A549 (cell line): ENCODE results near the gene SPACA6. TPM values are rescaled to one million over a fixed set of nuclear protein-coding genes. Genes with fewer than 3 reads are reported as not detected.

Experiments used
- ATAC-seq, 2 experiments: fragments of 200-7000 bp in 1 of 2; fragments of >200 bp in 1 of 2; cut with Nextera tagmentation in 1 of 2; cut with Tn5 transposase in 1 of 2; 3 replicates each; pipeline versions ENCODE4 v1.8.0 to v1.9.1; 2018 to 2020; ENCODE audit warnings: mild to moderate bottlenecking in 1 of 2, moderate library complexity in 1 of 2
- CTCF ChIA-PET: fragments of 300-600 bp; sonication (Branson Sonifier 250); formaldehyde crosslinking; extraction: SDS; loops from one replicate; lab custom pipeline; 2021; ENCODE audit warnings: antibody characterized with exemption, inconsistent platforms; lab: Yijun Ruan, JAX
- POLR2A ChIA-PET: fragments of 350-600 bp; formaldehyde crosslinking; extraction: SDS; loops from one replicate; lab custom pipeline; 2021; ENCODE audit warnings: antibody characterized with exemption, inconsistent platforms; lab: Yijun Ruan, JAX
- DNase-seq, 2 experiments: peaks; one replicate each; pipeline versions ENCODE4 v3.0.0 to v3.0.0-alpha.2; 2011 to 2016; ENCODE audit warnings: low read depth in 1 of 2, low spot score in 1 of 2
- FAIRE-seq: peaks from 2 replicates; lab custom pipeline; 2011; peaks lifted over from hg19 to GRCh38; lab: Jason Lieb, UNC
- H3K27ac ChIP-seq, 2 experiments: fragments of >200 bp; sonication (Bioruptor Twin); formaldehyde crosslinking; 3 replicates each; pipeline ENCODE4 v1.5.1; 2016 to 2017
- H3K4me1 ChIP-seq: fragments of >200 bp; sonication (Bioruptor Twin); formaldehyde crosslinking; 3 replicates; pipeline ENCODE4 v1.6.1; 2016
- H3K4me2 ChIP-seq: fragments of >200 bp; sonication (Bioruptor Twin); formaldehyde crosslinking; 3 replicates; pipeline ENCODE4 v1.6.1; 2016
- H3K4me3 ChIP-seq: fragments of >200 bp; sonication (Bioruptor Twin); formaldehyde crosslinking; 3 replicates; pipeline ENCODE4 v1.5.1; 2016
- H3K9me3 ChIP-seq: fragments of >200 bp; sonication (Bioruptor Twin); formaldehyde crosslinking; 3 replicates; pipeline ENCODE4 v1.6.1; 2016
- BHLHE40 ChIP-seq: IDR thresholded peaks from 2 replicates; pipeline ENCODE4 v1.6.1; 2012; ENCODE audit warnings: low read depth, low read length, inconsistent platforms
- CHD4 ChIP-seq: fragments of 200-600 bp; sonication (generic); IDR thresholded peaks from 2 replicates; pipeline ENCODE4 v1.6.1; 2016; ENCODE audit warnings: antibody characterized with exemption, mild to moderate bottlenecking, borderline replicate concordance
- CTCF ChIP-seq: fragments of >200 bp; sonication (Bioruptor Twin); formaldehyde crosslinking; IDR thresholded peaks from 3 replicates; pipeline ENCODE4 v1.5.1; 2016
- EHF ChIP-seq: fragments of 250-450 bp; sonication (Bioruptor Pico); IDR thresholded peaks from 2 replicates; pipeline ENCODE4 v1.5.0; 2020; ENCODE audit warnings: mild to moderate bottlenecking
- ESRRA ChIP-seq: fragments of 150-350 bp; IDR thresholded peaks from 2 replicates; pipeline ENCODE4 v1.6.1; 2014; ENCODE audit warnings: mild to moderate bottlenecking, low read length, borderline replicate concordance
- FOXS1 ChIP-seq: fragments of 250-450 bp; sonication (Bioruptor Pico); IDR thresholded peaks from 2 replicates; pipeline ENCODE4 v1.5.0; 2020; ENCODE audit warnings: mild to moderate bottlenecking, moderate library complexity
- HES2 ChIP-seq: fragments of >200 bp; sonication (Bioruptor Twin); formaldehyde crosslinking; IDR thresholded peaks from 2 replicates; pipeline ENCODE4 v1.6.1; 2016
- HOXB5 ChIP-seq: fragments of 250-450 bp; sonication (Bioruptor Pico); IDR thresholded peaks from 2 replicates; pipeline ENCODE4 v1.5.0; 2020; ENCODE audit warnings: mild to moderate bottlenecking, moderate library complexity
- JUN ChIP-seq, 2 experiments: fragments of >200 bp; sonication (Bioruptor Twin); formaldehyde crosslinking; IDR thresholded peaks; 2 replicates in 1 of 2; 3 replicates in 1 of 2; pipeline ENCODE4 v1.6.1; 2016 to 2017
- MAFK ChIP-seq: fragments of 450-650 bp; IDR thresholded peaks from 2 replicates; pipeline ENCODE4 v1.6.1; 2014; ENCODE audit not compliant: partially characterized antibody
- MAX ChIP-seq: IDR thresholded peaks from 2 replicates; pipeline ENCODE4 v1.6.1; 2012
- MAZ ChIP-seq: fragments of 150-350 bp; IDR thresholded peaks from 2 replicates; pipeline ENCODE4 v1.6.1; 2014; ENCODE audit warnings: antibody characterized with exemption, low read depth, low read length, borderline replicate concordance
- NPAS2 ChIP-seq: fragments of 250-450 bp; sonication (Bioruptor Pico); IDR thresholded peaks from 2 replicates; pipeline ENCODE4 v1.8.0; 2022; ENCODE audit warnings: mild to moderate bottlenecking, moderate library complexity, borderline replicate concordance
- NR3C1 ChIP-seq: fragments of >200 bp; sonication (Bioruptor Twin); formaldehyde crosslinking; IDR thresholded peaks from 3 replicates; pipeline ENCODE4 v1.6.1; 2017
- PHF8 ChIP-seq: fragments of 200-600 bp; sonication (generic); IDR thresholded peaks from 2 replicates; pipeline ENCODE4 v1.6.1; 2016; ENCODE audit warnings: low read depth, mild to moderate bottlenecking, antibody characterized with exemption, moderate library complexity, borderline replicate concordance
- POLR2AphosphoS2 ChIP-seq: conservative IDR thresholded peaks from 2 replicates; pipeline ENCODE4 v1.6.1; 2012; ENCODE audit warnings: low read length, improper control_type of control experiment, inconsistent platforms
- RAD21 ChIP-seq, 2 experiments: fragments of >200 bp in 1 of 2; sonication (Bioruptor Twin) in 1 of 2; formaldehyde crosslinking in 1 of 2; IDR thresholded peaks in 1 of 2; conservative IDR thresholded peaks in 1 of 2; 2 replicates in 1 of 2; 3 replicates in 1 of 2; pipeline ENCODE4 v1.6.1; 2012 to 2018; ENCODE audit warnings: inconsistent platforms in 1 of 2
- RARB ChIP-seq: fragments of 250-450 bp; sonication (Bioruptor Pico); IDR thresholded peaks from 2 replicates; pipeline ENCODE4 v1.8.0; 2021; ENCODE audit warnings: mild to moderate bottlenecking, moderate library complexity
- RCOR1 ChIP-seq: fragments of 150-350 bp; IDR thresholded peaks from 2 replicates; pipeline ENCODE4 v1.6.1; 2014; ENCODE audit warnings: antibody characterized with exemption, low read length, low read depth
- RFX5 ChIP-seq: fragments of 450-650 bp; IDR thresholded peaks from 2 replicates; pipeline ENCODE4 v1.7.1; 2014; ENCODE audit warnings: antibody characterized with exemption, mild to moderate bottlenecking, moderate library complexity
- ZFP36 ChIP-seq: fragments of 450-650 bp; IDR thresholded peaks from 2 replicates; pipeline ENCODE4 v1.6.1; 2014; ENCODE audit warnings: borderline replicate concordance; ENCODE audit not compliant: partially characterized antibody
- ZSCAN20 ChIP-seq: fragments of 250-450 bp; sonication (Bioruptor Pico); IDR thresholded peaks from 2 replicates; pipeline ENCODE4 v1.8.0; 2022; ENCODE audit warnings: mild to moderate bottlenecking, moderate library complexity
- WGBS: methylation state at CpG from one replicate; pipeline ENCODE4 v1.1.6; 2017; ENCODE audit errors: missing lambda C conversion rate; 5-methylcytosine and 5-hydroxymethylcytosine counted together
- polyA plus RNA-seq, 4 experiments: library from polyadenylated mRNA; depleted of rRNA in 3 of 4; stranded (reverse); fragments of >200 nt; fragmentation: RNase III in 1 of 4; extraction: RNeasy Plus Mini Kit Qiagen cat#74134 plus additional on column Dnase treatment in 1 of 4; gene quantifications; 2 replicates in 3 of 4; 3 replicates in 1 of 4; pipeline ENCODE4 v1.2.3, GENCODE V29; 2011 to 2017
- TF ChIP-seq, protein P1 (sequence below): fragments of 250-450 bp; sonication (Bioruptor Pico); IDR thresholded peaks from 2 replicates; pipeline ENCODE4 v1.5.0; 2021; ENCODE audit warnings: mild to moderate bottlenecking, moderate library complexity, borderline replicate concordance
- TF ChIP-seq, protein P2 (sequence below): IDR thresholded peaks from 2 replicates; pipeline ENCODE4 v1.6.1; 2012; ENCODE audit warnings: low read depth, borderline replicate concordance
- TF ChIP-seq, protein P3 (sequence below): IDR thresholded peaks from 2 replicates; pipeline ENCODE4 v1.6.1; 2012

Gene SPACA6
- polyA plus RNA-seq, 2 of the 4 experiments (the other 2 are of a cell fraction), result 9.5 to 36.4 TPM

DNA sequence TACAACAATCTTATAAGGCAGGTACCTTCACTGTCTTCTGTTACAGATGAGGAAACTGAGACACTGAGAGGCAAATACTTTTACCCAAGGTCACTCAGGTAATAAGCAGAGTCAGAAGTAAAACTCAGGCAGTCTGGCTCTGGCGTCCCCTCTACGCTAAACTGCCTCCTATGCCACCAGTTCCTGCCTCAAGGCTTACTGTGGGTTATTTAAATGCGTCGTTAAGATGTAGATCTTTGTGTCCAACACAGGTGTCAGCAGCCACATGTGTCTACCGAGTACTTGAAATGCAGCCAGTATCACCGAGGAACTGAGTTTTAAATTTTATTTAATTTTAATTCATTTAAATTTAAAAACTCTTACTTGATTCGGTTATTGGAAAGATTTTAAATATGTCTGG, 28.8 kb downstream of the SPACA6 start:
- H3K4me1 ChIP-seq, result no peaks in the 10 kb centered on the region
- ChIA-PET CTCF (interaction anchor here (0.7 to 1.1 kb wide), 2 partner anchors 14 to 43 kb away, joined by 3 to 4 read pairs; no protein-coding TSS in a partner anchor), POLR2A (no interaction called here)
- 33% methylated on average over 7 of the region's 7 CpGs for WGBS
- H3K27ac ChIP-seq, result no peak overlapping the region
- H3K9me3 ChIP-seq, result peaks cover 28% of the 10 kb centered on the region
- H3K4me2 ChIP-seq, result no peak overlapping the region
- H3K4me3 ChIP-seq, result no peak overlapping the region
- TF ChIP-seq HES2 (no peak), NPAS2 (CRISPR knock-in tag) (no peak), ESRRA (no peak), JUN (IDR thresholded peaks at IDR 0.05) (no peak), FOXS1 (CRISPR knock-in tag) (no peak), EHF (CRISPR knock-in tag) (no peak), RCOR1 (no peak), RARB (CRISPR knock-in tag) (no peak), NR3C1 (no peak), MAFK (no peak), POLR2AphosphoS2 (no peak), RFX5 (no peak), CTCF (no peak), ZFP36 (no peak), CHD4 (no peak), ZSCAN20 (no peak), HOXB5 (CRISPR knock-in tag) (no peak)
- TF ChIP-seq, protein P1, sequence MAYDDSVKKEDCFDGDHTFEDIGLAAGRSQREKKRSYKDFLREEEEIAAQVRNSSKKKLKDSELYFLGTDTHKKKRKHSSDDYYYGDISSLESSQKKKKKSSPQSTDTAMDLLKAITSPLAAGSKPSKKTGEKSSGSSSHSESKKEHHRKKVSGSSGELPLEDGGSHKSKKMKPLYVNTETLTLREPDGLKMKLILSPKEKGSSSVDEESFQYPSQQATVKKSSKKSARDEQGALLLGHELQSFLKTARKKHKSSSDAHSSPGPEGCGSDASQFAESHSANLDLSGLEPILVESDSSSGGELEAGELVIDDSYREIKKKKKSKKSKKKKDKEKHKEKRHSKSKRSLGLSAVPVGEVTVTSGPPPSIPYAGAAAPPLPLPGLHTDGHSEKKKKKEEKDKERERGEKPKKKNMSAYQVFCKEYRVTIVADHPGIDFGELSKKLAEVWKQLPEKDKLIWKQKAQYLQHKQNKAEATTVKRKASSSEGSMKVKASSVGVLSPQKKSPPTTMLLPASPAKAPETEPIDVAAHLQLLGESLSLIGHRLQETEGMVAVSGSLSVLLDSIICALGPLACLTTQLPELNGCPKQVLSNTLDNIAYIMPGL, result no peak
- TF ChIP-seq, protein P2, sequence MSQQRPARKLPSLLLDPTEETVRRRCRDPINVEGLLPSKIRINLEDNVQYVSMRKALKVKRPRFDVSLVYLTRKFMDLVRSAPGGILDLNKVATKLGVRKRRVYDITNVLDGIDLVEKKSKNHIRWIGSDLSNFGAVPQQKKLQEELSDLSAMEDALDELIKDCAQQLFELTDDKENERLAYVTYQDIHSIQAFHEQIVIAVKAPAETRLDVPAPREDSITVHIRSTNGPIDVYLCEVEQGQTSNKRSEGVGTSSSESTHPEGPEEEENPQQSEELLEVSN, result no peak
- TF ChIP-seq, protein P3, sequence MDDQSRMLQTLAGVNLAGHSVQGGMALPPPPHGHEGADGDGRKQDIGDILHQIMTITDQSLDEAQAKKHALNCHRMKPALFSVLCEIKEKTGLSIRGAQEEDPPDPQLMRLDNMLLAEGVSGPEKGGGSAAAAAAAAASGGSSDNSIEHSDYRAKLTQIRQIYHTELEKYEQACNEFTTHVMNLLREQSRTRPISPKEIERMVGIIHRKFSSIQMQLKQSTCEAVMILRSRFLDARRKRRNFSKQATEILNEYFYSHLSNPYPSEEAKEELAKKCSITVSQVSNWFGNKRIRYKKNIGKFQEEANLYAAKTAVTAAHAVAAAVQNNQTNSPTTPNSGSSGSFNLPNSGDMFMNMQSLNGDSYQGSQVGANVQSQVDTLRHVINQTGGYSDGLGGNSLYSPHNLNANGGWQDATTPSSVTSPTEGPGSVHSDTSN, result no peak
- FAIRE-seq (no peak), DNase-seq (no peak), ATAC-seq (no peak)

DNA sequence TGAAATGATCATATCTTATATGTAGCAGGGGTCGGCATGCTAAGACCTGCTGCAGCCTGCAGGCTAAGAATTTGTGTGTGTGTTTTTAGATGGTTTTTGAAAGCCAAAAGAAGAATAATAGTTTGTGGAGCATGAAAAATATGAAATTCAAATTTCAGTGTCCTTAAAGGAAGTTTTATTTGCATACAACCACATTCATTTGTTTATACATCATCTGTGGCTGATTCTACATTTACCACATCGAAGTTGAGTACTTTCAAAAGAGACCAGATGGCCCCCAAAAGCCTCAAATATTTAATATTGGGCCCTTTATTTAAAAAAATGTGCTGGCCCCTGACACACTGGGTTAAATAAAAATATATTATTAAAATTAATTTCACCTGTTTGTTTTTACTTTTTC, 29.4 kb downstream of the SPACA6 start:
- TF ChIP-seq RAD21 (conservative IDR thresholded peaks at IDR 0.05 in 1 of 2, IDR thresholded peaks at IDR 0.05 in 1 of 2) (no peak), PHF8 (no peak), MAX (no peak), BHLHE40 (no peak), MAZ (no peak)
- ChIA-PET POLR2A (no interaction called here), CTCF (interaction anchor here (1.1 kb wide), 1 partner anchor 15 kb away, joined by 4 read pairs; no protein-coding TSS in a partner anchor)
- H3K27ac ChIP-seq, result no peak overlapping the region
- FAIRE-seq (no peak), ATAC-seq (no peak), DNase-seq (no peak)
- no peak overlapping the region for H3K4me2 ChIP-seq
- no peaks in the 10 kb centered on the region for H3K4me1 ChIP-seq
- no peak overlapping the region for H3K4me3 ChIP-seq
- WGBS, result 8% methylated on average over 2 of the region's 2 CpGs
- H3K9me3 ChIP-seq, result peaks cover 34% of the 10 kb centered on the region
